GM13977 (cell line): ENCODE data around the gene PLA2G1B.

Source experiments
- DNase-seq: peaks from one replicate; pipeline ENCODE4 v3.0.0; 2012; ENCODE audit warnings: low spot score
- in situ Hi-C: fragments of 300-500 bp; cut with MboI; formaldehyde crosslinking; loops from one replicate; pipeline ENCODE4 v1.12.0; 2022; ENCODE audit warnings: low sequenced_read_pairs, low pct_unique_long_range_greater_than_20kb, mixed read lengths, inconsistent platforms; ENCODE audit not compliant: unreplicated experiment
- TF ChIP-seq, protein P1 (sequence below): IDR thresholded peaks from 2 replicates; pipeline ENCODE4 v1.5.1; 2012; ENCODE audit warnings: mild to moderate bottlenecking, control low read depth; ENCODE audit not compliant: insufficient read depth; ENCODE audit errors: extremely low read depth, missing control alignments

The PLA2G1B gene

GRCh38 chr12:120327593-120327992 lies at the start of gene PLA2G1B:
TSS of gene PLA2G1B (minus strand) at chr12:120327779. CDS start at chr12:120327753, 26 bp downstream.
- peak; percentile 9 for DNase-seq
- TF ChIP-seq, protein P1, sequence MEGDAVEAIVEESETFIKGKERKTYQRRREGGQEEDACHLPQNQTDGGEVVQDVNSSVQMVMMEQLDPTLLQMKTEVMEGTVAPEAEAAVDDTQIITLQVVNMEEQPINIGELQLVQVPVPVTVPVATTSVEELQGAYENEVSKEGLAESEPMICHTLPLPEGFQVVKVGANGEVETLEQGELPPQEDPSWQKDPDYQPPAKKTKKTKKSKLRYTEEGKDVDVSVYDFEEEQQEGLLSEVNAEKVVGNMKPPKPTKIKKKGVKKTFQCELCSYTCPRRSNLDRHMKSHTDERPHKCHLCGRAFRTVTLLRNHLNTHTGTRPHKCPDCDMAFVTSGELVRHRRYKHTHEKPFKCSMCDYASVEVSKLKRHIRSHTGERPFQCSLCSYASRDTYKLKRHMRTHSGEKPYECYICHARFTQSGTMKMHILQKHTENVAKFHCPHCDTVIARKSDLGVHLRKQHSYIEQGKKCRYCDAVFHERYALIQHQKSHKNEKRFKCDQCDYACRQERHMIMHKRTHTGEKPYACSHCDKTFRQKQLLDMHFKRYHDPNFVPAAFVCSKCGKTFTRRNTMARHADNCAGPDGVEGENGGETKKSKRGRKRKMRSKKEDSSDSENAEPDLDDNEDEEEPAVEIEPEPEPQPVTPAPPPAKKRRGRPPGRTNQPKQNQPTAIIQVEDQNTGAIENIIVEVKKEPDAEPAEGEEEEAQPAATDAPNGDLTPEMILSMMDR, result no peak
- in situ Hi-C loops, result no loop called here

GRCh38 chr12:120376934-120377572 lies 49.5 kb upstream of the PLA2G1B start:
- in situ Hi-C loops, result no loop called here
- DNase-seq, result no peak
- TF ChIP-seq, protein P1, result no peak

DNA sequence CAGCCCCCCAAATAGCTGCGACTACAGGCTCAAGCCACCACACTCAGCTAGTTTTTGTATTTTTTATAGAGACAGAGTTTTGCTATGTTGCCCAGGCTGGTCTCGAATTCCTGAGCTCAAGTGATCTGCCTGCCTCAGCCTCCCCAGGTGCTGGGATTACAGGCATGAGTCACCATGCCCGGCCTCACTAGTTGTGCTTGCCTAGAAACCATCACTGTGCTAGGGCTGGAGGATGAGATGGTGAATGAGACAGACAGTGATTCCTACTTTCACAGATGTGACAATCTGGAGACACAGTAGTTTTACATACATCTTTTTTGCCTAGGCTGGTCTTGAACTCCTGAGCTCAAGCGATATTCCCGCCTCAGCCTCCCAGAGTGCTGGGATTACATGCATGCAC lies 48.8 kb upstream of the PLA2G1B start:
- in situ Hi-C loops, result no loop called here
- TF ChIP-seq, protein P1, result no peak
- no peak for DNase-seq

GRCh38 chr12:120376009-120376408 lies 48.4 kb upstream of the PLA2G1B start:
- TF ChIP-seq, protein P1, result no peak
- DNase-seq, result no peak
- in situ Hi-C loops, result no loop called here

GRCh38 chr12:120373683-120374082 lies 46.1 kb upstream of the PLA2G1B start:
- in situ Hi-C loops, result no loop called here
- no peak for DNase-seq
- TF ChIP-seq, protein P1, result no peak

- in situ Hi-C loops, result no loop called here
- TF ChIP-seq, protein P1, result no peak
Observed at GRCh38 chr12:120370343-120371243, 43.0 kb upstream of the PLA2G1B start.

More at GRCh38 chr12:120370343-120371243, 43.0 kb upstream of the PLA2G1B start:
- no peak for DNase-seq
